ENCODE data around the gene ATP5MC2.

- TF ChIP-seq, protein P1, sequence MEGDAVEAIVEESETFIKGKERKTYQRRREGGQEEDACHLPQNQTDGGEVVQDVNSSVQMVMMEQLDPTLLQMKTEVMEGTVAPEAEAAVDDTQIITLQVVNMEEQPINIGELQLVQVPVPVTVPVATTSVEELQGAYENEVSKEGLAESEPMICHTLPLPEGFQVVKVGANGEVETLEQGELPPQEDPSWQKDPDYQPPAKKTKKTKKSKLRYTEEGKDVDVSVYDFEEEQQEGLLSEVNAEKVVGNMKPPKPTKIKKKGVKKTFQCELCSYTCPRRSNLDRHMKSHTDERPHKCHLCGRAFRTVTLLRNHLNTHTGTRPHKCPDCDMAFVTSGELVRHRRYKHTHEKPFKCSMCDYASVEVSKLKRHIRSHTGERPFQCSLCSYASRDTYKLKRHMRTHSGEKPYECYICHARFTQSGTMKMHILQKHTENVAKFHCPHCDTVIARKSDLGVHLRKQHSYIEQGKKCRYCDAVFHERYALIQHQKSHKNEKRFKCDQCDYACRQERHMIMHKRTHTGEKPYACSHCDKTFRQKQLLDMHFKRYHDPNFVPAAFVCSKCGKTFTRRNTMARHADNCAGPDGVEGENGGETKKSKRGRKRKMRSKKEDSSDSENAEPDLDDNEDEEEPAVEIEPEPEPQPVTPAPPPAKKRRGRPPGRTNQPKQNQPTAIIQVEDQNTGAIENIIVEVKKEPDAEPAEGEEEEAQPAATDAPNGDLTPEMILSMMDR (IDR thresholded peaks at IDR 0.05): no peak
- TF ChIP-seq POLR2A (IDR thresholded peaks at IDR 0.05) (no peak), EP300 (IDR thresholded peaks at IDR 0.05) (no peak)
Measured at GRCh38 chr12:53688134-53688533, 12.3 kb upstream of the ATP5MC2 start.

Data from sigmoid colon (tissue), 4 donors.